Measurements from ENCODE around the gene ERGIC1.
A peak's percentile ranks its signal among the peaks of the same experiment; 100 is the strongest.

ERGIC1 gene

DNA sequence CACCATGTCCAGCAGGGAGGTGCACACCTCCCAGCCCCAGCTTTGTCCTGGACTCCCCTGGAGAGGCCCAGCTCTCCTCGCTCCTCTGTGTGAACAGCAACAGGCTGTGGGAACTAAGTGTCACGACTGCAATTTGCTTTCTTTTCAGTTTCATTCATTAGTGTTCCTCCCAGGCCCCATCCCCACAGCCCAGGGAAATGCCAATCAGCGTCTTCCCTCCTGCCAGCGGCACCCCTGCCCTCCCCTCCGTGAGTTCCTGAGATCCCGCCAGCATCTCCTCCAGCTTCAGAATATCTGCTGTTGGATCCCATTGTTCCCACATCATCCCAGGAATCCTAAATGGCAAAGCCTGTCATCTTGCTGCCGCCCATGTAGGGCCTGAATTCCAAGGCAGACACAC lies 112.1 kb downstream of the ERGIC1 start:
- DNase-seq (ENCODE audit: low spot score), result no peak

- DNase-seq (ENCODE audit: low spot score), result no peak
These were observed 115.4 kb downstream of the ERGIC1 start for GRCh38 chr5:172949426-172949825.

DNA sequence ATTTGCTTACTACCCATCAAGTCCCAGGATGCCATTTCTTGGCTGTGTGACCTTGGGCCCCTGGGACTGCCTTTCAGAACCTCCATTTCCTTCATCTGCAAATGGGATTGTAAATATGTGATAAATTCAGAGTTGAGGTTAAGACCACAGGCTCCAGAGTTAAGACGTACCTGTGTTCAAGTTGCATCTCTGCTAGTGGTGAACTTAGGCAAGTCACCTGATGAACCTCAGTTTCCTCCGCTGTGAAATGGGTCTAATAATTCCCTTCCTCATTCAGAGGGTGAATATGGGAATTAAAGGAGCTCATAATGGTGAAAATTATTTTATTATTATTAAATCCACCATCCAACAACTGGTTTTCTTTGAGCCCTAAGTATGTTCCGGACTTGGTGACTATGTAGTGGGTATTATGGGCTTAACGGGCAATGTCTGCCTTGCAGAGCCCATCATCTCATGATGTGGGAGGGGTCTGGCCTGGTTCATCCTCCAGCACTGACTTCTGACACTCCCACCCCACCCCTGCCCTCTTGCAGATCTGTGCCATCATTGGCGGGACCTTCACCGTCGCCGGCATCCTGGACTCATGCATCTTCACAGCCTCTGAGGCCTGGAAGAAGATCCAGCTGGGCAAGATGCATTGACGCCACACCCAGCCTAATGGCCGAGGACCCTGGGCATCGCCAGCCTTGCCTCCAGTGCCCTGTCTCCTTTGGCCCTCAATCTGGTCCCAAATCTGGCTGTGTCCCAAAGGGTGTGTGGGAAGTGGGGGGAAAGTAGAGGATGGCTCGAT lies 116.3 kb downstream of the ERGIC1 start:
- no peak for DNase-seq (ENCODE audit: low spot score)

DNA sequence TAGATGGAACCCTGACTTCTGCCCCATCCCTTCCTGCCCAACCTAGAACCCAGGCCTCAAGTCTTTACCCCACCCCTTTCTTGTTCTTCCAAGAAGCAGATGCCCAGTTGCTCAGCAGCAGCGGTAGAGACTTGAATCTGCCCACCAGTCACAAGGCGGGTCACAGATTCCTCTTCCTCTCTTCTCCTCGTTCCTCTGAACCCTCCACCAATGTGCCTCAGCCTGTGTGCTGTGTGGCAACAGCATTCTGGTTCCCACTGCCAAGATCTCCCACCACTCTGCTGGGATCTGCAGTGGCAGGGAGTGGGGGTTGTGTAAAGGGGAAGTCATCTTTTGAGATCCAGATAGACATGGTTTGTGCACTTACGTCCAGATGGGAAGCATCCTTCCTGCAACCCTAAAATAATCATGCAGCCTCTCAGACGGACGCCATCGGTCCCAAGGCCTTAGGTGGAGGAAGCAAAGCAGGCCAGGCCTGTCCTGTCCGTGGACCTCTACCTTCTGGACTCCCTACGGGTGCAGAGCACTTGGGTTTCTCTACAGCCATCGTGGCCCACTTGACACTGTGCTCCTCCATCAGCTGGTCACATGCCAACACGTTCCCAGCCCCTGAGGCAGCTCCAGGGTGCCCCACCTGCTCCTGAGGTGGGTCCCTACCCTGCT lies 117.5 kb downstream of the ERGIC1 start:
- no peak for DNase-seq (ENCODE audit: low spot score)

GRCh38 chr5:172952034-172952511 lies 118.0 kb downstream of the ERGIC1 start:
- no peak for DNase-seq (ENCODE audit: low spot score)

DNA sequence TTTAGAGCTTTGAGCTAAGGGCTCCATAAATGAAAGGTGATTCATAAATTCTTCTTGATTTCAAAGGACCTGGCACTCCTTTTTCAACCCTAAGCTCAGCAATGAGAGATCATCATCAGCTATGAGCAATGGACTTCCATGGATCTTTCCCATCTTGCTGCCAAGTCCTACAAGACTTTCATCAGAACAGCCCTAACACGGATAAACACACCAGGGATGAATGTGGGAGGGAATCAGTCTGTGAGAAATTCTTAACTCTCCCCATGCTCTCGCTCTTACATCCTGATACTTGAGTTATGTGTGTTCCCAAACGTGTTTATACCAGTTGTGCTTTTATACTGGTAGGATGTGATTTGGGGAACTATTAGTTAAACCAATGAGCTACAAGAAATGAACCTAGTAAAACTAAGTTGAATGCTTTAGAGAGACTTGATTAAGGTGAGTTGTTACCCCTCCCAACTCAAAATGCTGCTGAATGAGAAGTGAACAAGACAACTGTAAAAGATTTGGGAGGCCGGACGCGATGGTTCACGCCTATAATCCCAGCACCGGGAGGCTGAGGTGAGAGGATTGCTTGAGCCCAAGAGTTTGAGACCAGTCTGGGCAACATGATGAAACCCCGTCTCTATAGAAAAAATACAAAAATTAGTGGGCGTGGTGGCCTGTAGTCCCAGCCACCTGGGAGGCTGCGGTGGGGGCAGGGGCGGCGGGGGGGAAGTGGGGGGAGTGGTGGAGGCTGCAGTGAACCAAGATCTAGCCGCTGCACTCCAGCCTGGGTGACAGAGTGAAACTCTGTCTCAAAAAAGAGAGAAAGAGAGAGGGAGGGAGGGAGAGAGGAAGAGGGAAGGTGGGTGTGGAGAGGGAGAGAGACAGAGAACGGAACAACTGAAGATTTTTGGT lies 120.0 kb downstream of the ERGIC1 start:
- no peak for DNase-seq (ENCODE audit: low spot score)

DNA sequence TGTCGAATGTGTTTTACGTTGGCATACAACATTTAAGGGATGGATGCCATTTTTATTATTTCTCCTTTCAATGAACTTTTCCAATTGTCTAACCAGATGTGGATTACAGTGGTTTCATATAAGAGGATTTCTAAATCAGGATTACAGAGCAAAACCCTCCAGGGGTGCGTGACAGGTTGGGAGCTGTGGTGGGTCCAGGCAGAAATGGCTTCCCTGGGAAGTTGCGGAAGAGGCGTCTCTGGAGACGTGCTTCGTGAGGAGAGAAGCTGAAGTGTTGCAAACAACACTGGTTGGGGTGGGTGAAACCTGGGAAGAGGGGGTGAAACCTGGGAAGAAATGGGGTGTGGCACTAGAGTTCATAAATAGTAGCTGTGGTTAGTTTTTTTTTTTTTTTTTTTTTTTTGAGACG lies 120.7 kb downstream of the ERGIC1 start:
- DNase-seq (ENCODE audit: low spot score), result no peak

DNA sequence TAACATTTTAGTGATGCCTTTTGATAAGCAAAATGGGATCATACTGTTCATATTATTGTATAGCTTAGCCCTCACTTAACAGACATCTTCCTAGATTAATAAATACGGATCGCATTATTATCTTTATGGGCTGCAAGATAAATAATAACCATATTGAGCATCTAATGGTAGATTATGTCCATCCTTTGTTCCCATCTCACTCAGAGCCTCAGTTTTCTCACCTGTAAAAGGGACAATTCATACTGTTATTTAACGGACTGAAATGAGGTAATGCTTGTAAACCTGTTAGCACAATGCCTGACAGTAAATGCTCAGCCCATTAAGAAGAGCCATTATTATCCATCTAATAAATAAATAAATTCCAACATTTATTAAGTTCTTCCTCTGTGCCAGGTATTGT lies 122.2 kb downstream of the ERGIC1 start:
- DNase-seq (ENCODE audit: low spot score), result no peak

DNA sequence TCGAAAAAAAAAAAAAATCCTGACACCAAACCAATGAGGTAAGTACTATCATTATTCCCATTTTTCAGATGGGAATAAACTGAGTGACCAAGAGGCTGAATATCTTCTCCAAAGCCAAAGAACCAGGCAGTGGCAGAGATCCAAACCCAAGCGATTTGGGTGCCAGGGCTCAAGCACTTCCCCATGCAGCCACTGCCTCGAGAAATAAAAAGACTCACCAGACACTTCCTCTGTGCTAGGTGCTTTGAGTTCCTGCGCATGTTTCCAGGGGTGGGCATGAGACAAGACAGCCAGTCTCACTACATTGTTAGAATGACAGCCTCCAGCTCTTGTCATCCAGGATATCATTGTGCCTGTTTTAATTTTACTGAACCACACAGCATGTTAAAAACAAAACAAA lies 122.9 kb downstream of the ERGIC1 start:
- no peak for DNase-seq (ENCODE audit: low spot score)

GRCh38 chr5:172957458-172957857 lies 123.4 kb downstream of the ERGIC1 start:
- no peak for DNase-seq (ENCODE audit: low spot score)

GRCh38 chr5:172958331-172959046 lies 124.4 kb downstream of the ERGIC1 start:
- DNase-seq (ENCODE audit: low spot score), result peak; percentile 97

GRCh38 chr5:172959824-172960799 lies 126.1 kb downstream of the ERGIC1 start:
- no peak for DNase-seq (ENCODE audit: low spot score)

- no peak for DNase-seq (ENCODE audit: low spot score)
These were observed 135.9 kb downstream of the ERGIC1 start for GRCh38 chr5:172969921-172970320.

- DNase-seq (ENCODE audit: low spot score), result no peak
These were observed 137.4 kb downstream of the ERGIC1 start for GRCh38 chr5:172971482-172971881.

GRCh38 chr5:172972552-172972951 lies 138.5 kb downstream of the ERGIC1 start:
- no peak for DNase-seq (ENCODE audit: low spot score)

DNA sequence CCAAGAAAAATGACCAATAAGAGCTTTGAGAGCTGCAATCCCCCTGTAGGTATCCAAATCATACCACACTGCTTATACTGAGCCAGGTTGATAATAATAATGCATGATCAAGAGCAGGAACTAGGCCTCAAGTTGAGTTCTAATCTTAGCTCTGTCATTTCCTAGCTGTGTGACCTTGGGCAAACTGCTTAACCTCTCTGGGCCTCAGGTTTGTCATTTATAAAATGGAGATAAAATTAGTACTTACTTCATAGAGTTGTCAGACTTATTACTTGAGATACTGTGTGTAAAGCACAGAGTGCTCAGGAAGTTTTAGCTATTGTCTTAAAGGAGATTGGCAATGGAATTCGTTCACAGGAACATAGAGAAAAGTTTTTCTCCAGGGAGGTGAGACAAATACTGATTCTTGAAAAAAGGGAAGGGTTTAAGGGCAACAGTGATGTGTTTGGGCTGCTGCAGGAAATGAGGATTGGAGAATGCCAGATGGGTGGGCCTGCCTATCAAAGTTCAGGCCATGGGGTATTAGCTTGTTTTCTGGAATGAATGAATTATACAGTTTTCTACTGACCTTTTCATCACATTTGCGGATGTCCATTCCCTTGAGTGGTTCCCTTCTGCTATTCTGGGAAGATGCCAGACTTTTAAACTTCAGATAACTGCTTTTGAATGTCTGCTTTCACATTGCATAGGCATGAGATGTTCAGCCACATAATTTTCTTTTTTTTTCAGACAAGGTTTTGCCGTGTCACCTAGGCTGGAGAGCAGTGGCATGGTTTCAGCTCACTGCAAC lies 139.3 kb downstream of the ERGIC1 start:
- DNase-seq (ENCODE audit: low spot score), result no peak

DNA sequence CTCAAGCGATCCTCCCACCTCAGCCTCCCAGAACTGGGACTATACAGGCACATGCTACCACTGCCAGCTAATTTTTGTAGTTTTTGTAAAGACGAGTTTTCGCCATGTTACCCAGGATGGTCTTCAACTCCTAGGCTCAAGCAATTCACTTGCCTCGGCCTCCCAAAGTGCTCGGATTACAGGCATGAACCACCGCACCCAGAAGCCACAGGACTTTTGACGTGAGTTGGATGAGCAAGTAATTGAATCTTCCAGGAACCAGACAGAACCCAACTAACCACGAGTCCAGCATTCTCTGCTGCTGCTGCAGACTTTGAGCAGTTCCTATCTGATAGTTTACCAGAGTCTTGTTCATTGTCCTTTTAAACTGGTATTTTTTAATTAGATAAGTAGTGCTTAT lies 139.9 kb downstream of the ERGIC1 start:
- no peak for DNase-seq (ENCODE audit: low spot score)

DNA sequence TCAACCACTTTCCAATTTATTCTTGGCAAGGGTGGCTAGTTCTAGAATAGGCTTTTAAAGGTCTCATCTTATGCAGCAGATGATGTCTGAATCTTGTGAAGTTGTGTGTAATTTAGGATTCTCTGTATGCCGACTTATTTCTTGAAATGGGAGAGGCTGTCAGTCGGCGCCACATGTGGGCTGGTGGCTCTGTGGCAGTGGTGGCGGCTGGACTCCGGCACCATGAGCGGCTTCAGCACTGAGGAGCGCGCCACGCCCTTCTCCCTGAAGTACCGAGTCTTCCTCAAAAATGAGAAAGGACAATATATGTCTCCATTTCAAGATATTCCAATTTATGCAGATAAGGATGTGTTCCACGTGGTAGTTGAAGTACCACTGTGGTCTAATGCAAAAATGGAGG lies 141.2 kb downstream of the ERGIC1 start:
- DNase-seq (ENCODE audit: low spot score), result no peak

DNA sequence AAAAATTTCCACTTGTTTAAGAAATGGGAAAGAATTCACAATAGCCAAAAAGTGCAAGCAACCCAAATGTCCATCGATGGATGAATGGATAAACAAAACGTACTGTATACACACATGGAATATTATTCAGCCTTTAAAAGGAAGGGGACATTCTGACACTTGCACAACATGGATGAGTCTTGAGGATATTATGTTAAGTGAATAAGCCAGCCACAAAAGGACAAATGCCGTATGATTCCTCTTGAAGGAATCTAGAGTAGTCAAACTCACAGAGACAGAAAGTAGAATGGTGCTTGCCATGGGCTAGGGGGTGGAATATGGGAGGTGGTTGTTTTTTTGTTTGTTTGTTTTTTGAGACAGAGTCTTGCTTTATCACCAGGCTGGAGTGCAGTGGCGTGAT lies 145.7 kb downstream of the ERGIC1 start:
- DNase-seq (ENCODE audit: low spot score), result no peak

GRCh38 chr5:172981931-172982330 lies 147.9 kb downstream of the ERGIC1 start:
- no peak for DNase-seq (ENCODE audit: low spot score)
